DLD1 (cell line): ENCODE data around the gene F13B.
"Not testable (repeated sequence)": the region's sequence is repeated elsewhere in the genome, so short reads cannot be mapped to it uniquely, and the experiment has no call there.

Experiments
- in situ Hi-C: cut with HindIII; loops from 2 replicates; pipeline ENCODE4 v1.10.0; 2017; ENCODE audit warnings: low sequenced_read_pairs

F13B gene

DNA sequence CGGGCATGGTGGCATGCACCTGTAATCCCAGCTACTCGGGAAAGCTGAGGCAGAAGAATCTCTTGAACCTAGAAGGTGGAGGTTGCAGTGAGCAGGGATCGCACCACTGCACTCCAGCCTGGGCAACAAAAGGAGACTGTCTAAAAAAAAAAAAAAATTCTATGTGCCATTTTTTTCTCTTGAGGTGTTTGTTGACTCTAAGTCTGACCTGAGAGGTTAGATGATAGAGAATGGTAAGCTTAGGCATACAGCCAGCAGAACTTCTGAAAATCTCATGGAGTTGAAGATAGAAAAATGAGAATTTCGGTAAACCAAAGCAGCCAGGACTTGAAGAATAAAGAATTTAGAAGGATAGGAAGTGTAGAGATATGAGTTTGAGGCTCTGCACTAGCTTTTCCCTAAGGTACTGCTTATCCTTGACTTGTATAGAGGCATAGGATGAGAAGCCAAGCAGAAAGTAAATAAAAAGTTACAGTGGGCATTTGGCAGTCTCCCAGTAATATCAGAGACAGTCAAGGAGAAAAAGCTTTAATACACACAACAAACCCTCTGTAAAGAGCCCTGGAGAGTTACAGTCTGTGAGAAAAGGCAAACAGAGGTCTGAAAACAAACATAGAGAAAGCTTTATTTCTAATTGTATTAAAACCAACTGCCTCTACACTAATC lies 24.3 kb downstream of the F13B start:
- in situ Hi-C loops = no loop called here

- in situ Hi-C loops = no loop called here
These were observed 25.3 kb downstream of the F13B start for GRCh38 chr1:197041486-197042353.

DNA sequence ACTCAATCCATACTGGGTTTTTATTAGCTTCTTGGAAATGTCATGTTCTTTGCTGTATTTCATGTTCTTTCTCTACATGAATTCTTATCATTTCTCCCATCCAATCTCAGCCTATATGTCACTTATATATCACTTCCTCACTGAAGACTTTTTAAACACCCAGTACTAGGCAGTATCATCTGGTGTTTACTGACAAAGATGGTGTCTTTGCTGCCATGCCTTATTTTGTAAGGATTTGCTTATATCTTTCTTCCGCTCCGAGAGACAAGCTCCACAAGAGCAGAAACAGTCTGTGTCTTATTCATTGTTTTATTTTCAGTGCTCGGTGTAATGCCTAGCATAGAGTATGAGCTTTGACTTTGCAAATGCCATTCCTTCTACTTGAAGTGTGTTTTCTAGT lies 30.2 kb downstream of the F13B start:
- in situ Hi-C loops = no loop called here

GRCh38 chr1:197034631-197035339 lies 32.3 kb downstream of the F13B start:
- in situ Hi-C loops = not testable (repeated sequence)

- in situ Hi-C loops = no loop called here
These were observed 37.3 kb downstream of the F13B start for GRCh38 chr1:197029749-197030148.

- in situ Hi-C loops = no loop called here
These were observed 39.7 kb downstream of the F13B start for GRCh38 chr1:197027359-197027758.

DNA sequence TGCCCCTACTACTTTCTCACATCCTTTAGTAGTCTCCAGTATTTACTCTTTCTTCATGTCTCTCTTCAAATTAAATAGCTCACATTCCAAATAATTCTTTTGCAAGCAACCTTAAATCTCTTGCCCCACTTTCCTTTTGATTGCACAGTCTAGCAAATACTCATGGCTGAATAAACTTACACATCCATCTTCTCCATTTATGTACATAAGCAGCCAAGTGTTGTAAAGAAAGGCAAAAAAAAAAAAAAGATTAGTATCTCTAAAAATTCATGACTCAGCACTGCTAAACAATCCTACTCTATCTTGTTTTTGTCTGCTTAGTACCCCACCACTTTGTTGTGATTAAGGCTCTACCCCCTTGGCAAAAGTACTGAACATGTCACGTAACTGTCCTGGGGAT lies 42.6 kb downstream of the F13B start:
- in situ Hi-C loops = no loop called here

- in situ Hi-C loops = no loop called here
These were observed 45.3 kb downstream of the F13B start for GRCh38 chr1:197021716-197022115.

GRCh38 chr1:197017558-197018146 lies 49.4 kb downstream of the F13B start:
- in situ Hi-C loops = no loop called here

DNA sequence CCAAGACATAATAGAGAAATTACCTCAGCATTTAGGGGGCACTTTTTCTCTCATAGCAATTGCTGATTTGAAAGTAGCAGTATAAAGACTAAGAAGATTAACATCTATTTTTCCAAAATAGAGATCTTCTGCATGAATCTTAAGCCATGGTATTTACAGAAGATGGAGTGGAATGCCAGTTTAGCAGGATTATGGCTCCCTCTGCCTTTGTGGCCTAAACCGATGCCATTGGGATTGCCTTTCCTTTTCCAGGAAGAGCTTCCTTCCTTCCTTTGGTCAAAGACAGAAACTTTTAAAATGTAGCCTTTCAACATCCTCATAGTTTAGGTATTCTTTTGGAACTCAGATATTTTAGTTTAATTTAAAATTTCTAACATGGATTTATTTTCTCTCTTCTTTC lies 50.3 kb downstream of the F13B start:
- in situ Hi-C loops = no loop called here

DNA sequence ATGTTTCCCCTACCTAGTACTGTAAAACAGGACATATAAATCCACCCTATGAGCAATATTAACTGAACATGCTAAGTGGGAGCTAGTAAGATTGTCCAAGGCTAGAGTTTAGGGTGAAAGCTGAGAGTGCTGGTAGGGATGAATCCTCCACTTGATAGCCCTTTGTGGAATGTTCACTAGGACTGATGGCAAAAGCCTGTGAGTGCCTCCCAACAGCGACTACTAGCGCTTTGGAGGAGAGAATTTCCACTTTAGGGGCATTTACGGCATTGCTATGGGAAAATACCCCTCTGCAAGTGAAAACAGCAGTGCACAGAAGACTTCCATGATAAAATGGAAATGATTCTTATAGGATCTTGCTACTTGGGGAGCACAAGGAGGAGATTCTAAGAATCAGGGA lies 53.8 kb downstream of the F13B start:
- in situ Hi-C loops = no loop called here

- in situ Hi-C loops = no loop called here
These were observed 55.4 kb downstream of the F13B start for GRCh38 chr1:197011614-197012013.

GRCh38 chr1:197008861-197009260 lies 58.2 kb downstream of the F13B start:
- in situ Hi-C loops = no loop called here

DNA sequence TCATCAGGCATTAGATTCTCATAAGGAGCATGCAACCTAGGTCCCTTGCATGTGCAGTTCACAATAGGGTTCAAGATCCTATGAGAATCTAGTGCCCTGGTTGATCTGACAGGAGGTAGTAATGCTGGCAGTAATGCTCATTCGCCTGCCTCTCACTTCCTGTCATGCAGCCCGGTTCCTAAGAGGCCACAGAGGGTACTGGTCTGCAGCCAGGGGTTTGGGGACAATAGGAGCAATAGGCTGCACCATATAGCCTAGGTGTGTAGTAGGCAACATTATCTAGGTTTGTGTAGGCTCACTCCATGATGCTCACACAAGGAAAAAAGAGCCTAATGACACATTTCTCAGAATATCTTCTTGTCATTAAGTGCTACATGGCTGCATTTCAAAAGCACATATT lies 63.9 kb downstream of the F13B start:
- in situ Hi-C loops = no loop called here

DNA sequence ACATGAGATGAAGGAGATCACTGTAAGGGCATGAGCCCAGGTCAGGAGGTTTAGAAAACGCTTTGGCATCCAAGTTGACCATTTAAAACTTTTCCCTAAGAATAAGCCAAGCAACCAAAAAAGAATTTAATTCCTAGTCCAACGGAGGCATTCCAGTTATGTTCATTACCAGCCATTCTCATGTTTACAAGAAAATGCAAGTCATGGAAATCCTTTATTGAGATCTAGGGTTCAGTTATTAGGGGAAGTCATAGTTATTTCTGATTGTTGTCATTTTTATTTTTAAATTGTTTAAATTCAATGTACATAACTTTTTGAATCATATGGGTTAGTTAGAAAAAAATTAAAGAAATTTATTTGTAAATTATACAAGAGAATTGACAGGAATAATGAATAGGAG lies 65.2 kb downstream of the F13B start:
- in situ Hi-C loops = no loop called here

DNA sequence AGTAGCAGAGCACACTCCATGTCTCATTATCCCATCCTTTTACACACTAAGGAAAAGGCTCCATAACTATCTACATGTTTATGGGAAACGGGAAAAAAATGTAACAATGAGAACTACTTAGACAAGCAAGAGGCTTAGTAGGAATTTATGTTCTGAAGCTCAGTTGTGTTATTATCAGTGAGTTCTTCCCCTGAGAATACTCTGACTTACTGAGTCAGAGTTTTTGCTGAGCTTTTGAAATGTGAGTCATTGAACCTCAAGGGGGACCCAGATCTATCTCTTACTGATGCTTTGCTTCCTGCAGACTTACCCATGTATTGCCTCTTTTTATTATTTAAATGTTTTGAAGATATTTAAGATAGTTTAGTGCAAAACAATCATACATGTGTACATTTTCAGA lies 69.6 kb downstream of the F13B start:
- in situ Hi-C loops = no loop called here

GRCh38 chr1:196993916-196994315 lies 73.1 kb downstream of the F13B start:
- in situ Hi-C loops = no loop called here

DNA sequence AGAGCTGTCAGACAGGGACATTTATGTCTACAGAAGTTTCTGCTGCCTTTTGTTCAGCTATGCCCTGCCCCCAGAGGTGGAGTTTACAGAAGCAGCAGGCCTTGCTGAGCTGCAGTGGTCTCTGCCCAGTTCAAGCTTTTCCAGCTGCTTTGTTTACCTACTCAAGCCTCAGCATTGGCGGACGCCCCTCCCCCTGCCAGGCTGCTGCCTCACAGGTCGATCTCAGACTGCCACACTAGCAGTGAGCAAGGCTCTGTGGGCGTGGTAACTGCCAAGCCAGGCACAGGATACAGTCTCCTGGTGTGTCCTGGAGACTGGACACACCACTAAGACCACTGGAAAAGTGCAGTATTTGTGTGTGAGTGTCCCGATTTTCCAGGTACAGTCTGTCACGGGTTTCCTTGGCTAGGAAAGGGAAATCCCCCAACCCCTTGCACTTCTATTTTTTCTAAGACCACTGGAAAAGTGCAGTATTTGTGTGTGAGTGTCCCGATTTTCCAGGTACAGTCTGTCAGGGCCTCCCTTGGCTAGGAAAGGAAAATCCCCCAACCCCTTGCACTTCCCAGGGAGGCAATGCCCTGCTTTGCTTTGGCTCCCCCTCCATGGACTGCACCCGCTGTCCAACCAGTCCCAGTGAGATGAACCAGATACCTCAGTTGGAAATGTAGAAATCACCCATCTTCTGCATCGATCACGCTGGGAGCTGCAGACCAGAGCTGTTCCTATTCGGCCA lies 75.0 kb downstream of the F13B start:
- in situ Hi-C loops = not testable (repeated sequence)
